GM12878 (cell line): Measurements from ENCODE around the gene GNG13.

ENCODE experiments used
- CTCF ChIP-seq, 3 experiments: IDR thresholded peaks in 2 of 3; conservative IDR thresholded peaks in 1 of 3; 2 replicates each; pipeline ENCODE4 v1.5.1; 2011; ENCODE audit warnings: low read depth in 3 of 3, low read length in 3 of 3, mild to moderate bottlenecking in 3 of 3, control low read depth in 2 of 3, moderate library complexity in 2 of 3, inconsistent platforms in 1 of 3, mixed read lengths in 1 of 3; ENCODE audit not compliant: control insufficient read depth in 2 of 3, insufficient read depth in 1 of 3; ENCODE audit errors: extremely low read depth in 1 of 3
- ESRRA ChIP-seq: IDR thresholded peaks from 2 replicates; pipeline ENCODE4 v1.6.1; 2012; ENCODE audit warnings: mild to moderate bottlenecking, low read length, improper control_type of control experiment
- POLR2A ChIP-seq: IDR thresholded peaks from 2 replicates; pipeline ENCODE4 v1.6.1; 2011; ENCODE audit warnings: low read depth, mild to moderate bottlenecking, low read length
- WRNIP1 ChIP-seq: IDR thresholded peaks from 2 replicates; pipeline ENCODE4 v1.6.1; 2011; ENCODE audit warnings: low read depth, low read length, improper control_type of control experiment, borderline replicate concordance

- TF ChIP-seq ESRRA (no peak), WRNIP1 (no peak), CTCF (IDR thresholded peaks at IDR 0.05 in 2 of 3, conservative IDR thresholded peaks at IDR 0.05 in 1 of 3; ENCODE audit: control insufficient read depth in 2 of 3, extremely low read depth in 1 of 3, insufficient read depth in 1 of 3, low read depth in 3 of 3, low read length in 3 of 3) (no peak), POLR2A (no peak)
Observed at GRCh38 chr16:774086-775001, 26.2 kb downstream of the GNG13 start.
